Activated T-helper 1 cell treated with Interleukin-2 at 50 U/mL for 16 hours (primary cell): ENCODE measurements around the gene PHPT1.
"Not testable (repeated sequence)": the region's sequence is repeated elsewhere in the genome, so short reads cannot be mapped to it uniquely, and the experiment has no call there.

Experiments
- DNase-seq: peaks from one replicate; pipeline ENCODE4 v3.0.0-alpha.2; 2020; ENCODE audit warnings: low read depth

Gene PHPT1

DNA sequence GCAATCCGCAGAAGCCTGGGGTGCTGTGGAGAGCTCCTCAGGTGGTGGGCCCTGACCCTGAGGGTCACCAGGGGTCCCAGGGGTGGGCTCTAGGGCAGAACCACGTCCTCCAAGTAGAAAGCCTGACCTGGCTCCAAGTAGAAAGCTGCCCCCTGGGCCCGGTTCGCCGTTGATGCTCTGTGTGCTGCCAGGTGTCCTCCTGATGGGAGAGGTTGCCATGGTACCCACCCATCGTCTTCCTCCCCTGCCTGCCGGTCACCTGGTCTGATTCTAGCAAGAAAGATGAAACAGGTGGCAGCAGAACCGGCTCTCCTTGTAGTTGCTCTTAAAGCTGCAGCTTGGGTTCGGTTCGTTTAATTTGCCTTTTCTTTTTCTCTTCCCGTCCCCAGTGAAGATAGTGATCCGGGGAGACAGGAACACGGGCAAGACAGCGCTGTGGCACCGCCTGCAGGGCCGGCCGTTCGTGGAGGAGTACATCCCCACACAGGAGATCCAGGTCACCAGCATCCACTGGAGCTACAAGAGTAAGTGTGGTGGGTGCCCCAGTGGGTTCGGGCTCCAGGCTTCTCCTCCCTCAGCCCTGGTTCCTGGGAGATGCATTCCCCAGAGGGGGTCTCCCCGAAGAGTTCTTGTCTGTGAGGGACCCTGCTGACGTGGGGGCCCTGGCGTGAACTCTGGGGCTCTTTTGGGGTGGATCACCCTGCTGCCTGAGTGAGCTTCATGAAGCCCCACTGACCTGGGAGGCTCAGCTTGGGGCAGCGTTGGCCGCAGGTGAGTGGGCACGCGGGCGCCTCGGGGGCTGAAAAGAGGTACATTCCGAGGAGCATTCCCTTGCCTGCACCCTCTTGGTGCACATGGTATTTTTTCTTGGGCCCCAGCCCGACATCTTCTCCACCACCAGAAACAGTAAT is 25.8 kb upstream of the PHPT1 start:
- DNase-seq, result no peak

DNA sequence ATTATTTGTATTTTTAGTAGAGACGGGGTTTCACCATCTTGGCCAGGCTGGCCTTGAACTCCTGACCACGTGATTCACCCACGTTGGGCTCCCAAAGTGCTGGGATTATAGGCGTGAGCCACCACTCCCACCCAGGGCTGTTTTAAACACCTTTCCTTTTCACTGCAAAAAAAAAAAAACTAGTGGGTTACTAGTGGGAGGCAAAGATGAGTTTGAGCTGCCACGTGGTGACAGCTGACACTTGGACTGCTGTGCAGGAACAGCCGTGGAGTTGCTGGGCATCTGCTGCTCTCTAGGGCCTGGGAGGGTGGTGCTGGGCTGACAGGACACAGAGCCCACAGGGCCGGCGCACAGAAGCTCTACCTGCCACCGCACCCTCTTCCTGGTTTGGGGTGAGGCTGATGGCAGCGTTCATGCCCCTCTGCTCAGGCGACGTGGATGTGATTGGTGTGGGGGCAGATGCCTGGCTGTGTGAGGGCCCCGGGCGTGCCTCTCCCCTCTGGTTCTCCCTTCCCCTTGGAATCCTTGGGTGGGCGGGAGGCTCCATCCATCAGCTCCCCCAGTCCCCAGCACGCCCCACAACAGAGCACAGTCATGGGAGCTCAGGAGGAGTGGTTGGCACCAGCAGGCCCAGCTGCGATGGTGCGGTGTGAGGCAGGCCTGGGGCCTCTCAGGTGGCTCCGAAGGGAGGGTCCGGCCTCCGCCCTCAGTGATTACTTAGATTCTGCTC is 24.5 kb upstream of the PHPT1 start:
- no peak for DNase-seq

DNA sequence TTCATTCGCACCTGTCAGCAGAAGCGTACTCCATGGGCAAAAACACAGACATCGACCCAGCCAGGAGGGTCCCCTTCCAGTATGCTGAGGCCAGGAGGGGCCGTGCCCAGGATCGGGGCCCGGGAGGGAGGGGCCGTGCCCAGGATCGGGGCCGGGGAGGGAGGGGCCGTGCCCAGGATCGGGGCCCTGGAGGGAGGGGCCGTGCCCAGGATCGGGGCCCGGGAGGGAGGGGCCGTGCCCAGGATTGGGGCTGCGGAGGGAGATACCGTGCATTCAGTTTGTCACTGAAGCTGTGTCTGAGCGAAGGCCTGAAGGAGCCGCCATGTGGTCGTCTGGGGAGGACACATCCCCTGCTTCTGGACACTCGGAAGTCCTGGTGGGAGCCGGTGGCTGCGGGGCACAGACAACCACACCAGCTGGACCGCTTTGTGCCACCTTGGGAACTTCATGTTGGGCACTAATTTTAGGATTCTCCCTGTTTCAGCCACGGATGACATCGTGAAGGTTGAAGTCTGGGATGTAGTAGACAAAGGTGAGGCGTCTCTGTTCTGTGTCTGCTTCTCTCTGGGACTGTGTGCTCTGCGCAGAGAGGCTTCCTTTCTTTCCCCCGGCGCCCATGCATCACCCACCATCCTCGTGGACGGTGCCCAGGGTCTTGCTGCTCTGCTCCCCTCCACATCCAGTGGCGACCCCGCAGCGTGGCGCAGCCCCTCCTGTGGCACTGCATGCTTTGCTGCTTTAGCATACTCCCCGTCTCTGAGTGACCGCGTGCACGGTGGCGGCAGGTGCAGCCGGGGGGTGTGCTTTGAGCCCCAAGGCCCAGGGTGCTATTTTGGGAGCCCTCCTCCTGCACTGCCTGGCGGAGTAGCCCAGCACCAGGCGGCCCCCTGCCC is 23.7 kb upstream of the PHPT1 start:
- DNase-seq, result no peak

DNA sequence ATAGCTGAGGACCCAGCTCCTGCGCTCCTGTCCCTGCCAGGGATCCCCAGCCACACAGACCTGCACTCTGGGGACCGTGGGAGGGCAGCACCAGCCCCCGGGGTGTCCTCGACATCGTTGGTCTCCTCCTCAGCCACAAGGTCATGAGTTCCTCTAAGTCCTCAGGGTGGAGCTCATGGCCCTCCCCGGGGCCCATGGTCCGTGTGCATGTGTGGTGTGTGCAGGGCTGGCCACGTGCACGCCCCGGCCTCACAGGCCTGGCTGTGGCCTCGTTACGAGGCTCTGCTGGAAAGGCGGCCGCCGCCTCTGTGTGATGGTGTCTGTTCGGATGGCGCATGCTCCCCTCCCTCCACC is 23.0 kb upstream of the PHPT1 start:
- DNase-seq, result no peak

DNA sequence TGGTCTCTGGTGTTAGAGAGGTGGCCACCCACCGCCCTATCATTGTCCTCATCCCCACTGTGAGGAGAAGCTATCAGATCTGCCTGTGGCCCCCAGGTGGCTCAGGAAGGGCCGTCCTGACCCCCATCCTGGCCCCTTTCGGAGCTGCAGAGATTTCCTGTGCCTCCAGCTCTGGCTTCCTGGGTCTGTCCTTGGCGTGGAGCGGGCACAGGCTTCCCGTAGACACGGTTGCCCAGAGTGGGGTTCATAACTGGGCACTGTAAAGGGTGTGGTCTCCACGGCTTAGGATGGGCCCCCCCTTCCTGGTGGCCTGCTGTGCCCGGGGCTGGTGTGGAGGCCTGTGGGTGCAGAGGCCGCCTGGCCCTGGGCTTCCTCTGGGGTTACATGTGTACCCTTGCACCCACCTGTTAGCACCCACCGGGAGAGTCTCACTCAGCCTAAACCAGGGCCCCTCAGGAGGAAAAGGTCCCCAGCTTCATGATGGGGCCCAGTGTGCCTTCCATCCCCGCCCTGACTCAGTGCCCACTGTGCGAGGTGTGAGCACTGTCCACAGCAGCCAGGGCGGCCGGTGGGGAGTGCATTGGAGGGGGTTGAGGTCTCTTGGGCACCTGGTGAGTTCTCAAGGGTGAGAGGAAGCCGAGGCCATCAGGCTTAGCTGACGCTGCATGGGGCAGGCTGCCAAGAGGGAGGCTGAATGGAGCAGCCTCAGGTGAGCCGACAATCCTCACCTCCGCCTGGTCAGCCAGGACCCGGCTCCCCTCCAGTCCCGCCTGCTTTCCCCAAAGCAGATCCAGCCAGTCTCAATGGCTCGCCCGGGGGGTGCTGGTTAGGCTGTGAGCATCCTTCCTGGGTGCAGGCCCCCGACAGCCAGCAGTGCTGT is 22.3 kb upstream of the PHPT1 start:
- DNase-seq, result no peak

DNA sequence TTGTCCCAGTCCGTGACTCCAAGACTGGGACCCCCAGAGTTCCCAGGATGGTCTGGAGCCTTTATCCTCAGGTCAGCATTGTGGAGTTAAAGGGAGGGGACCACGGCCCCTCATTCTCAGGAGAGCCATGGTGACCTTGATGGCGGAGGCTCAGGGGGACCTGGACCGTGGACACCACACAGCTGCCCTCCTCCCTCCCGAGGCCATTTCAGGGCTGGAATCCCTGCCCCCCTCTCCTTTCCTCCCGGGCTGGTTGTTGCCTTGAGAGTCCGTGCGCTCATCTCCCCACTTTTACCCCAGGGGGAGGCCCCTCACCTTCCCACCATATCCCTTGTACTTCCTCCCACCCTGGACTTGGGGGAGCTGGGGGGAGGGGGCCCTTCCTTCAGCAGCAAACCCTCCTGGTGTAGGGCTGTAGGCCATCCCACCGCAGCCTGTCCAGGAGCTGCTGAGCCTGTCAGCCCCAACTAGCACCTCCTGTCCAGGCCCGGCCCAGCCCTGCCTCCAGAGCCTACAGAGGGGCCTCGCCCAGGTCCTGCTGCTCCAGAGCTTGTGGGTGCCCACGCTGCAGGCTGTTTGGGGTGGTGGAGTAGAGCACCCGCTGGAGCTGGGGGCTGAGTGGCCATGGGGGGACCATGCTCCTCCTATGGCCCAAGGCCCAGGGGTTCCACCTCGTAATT is 21.3 kb upstream of the PHPT1 start:
- DNase-seq, result no peak

DNA sequence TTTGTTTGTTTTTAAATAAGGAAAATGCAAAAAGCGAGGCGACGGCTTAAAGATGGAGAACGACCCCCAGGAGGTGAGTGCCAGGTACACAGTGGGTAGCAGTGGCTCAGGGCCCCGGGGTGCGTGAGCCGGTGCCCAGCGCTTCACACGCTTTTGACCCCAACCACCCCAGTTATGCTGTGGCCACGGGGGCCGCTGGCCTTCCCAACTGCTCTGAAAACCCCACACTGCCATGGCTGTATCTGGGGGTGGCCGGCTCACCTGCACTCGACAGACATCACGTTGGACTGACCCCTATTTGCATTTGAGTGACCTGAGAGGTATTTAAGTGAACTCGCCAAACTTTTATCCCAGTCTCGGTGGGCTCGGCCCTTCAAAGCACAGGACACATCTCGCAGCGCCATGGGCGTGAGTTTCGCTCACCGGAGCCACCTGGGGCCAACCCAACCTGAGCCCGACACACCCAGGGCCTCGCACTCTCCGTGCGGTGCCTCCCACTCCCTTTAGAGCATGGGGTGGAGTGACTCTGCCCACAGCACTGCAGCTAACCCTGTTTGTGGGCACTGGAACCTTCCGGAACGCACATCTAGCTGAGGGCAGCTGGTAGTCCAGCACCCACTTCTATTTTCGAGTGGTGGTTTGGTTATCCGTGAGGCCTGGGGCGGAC is 20.6 kb upstream of the PHPT1 start:
- no peak for DNase-seq

DNA sequence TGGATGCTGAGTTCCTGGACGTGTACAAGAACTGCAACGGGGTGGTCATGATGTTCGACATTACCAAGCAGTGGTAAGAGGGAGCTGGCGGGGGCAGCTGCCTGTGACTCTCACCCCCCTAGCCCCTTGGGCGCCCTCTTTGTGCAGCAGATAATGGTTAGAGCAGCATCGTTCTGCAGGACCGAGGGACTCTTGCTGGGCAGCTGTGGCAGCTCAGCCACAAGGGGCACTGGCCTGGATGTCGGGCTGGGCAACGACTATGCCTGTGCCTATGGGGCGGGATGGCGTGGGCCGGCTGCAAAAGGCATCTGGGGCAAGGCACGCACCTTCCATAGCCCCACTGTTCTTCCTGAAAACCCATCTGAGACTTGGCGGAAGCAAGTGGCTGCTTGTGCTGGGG is 19.8 kb upstream of the PHPT1 start:
- DNase-seq, result no peak

DNA sequence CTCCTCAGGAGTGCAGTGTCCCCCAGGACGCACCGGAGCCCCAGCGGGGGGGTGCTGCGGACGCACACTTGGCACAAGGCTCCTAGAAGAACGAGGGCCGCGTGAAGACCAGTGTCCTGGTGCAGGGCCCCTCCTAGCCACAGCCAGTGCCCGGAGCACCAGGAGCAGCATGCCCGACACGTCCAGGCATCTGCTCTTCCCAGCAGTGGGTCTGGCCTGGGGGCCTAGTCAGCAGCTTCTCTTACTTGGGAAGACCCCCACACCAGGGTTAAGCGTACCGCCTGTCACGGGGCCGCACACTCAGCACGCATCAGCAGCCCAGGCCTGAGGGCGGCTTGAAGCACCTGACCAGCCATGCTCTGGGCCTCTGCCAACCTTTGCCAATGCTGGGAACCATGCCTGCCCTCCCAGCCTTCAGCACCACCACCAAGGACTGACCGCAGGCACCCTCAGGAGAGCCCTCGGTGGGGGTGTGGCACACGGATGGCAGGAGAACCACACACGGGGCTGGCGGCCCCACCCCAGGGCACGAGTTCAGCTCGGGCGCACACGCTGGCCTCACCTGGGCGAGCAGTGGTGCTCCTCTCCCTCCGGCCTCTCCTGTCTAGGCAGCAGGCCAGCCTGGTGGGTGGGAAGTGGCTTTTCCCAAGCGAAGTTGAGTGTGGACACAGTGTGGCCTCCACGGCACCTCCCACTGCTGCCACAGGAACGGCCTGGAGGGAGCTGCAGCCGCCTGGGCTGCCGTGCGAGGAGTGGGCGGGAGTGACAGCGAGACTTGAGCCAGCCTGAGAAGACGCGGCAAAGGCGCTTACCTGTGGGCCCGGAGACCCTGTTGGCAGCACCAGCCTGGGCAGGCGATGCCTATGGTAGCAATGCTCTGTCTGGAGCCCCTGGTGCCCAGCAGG is 19.0 kb upstream of the PHPT1 start:
- no peak for DNase-seq

DNA sequence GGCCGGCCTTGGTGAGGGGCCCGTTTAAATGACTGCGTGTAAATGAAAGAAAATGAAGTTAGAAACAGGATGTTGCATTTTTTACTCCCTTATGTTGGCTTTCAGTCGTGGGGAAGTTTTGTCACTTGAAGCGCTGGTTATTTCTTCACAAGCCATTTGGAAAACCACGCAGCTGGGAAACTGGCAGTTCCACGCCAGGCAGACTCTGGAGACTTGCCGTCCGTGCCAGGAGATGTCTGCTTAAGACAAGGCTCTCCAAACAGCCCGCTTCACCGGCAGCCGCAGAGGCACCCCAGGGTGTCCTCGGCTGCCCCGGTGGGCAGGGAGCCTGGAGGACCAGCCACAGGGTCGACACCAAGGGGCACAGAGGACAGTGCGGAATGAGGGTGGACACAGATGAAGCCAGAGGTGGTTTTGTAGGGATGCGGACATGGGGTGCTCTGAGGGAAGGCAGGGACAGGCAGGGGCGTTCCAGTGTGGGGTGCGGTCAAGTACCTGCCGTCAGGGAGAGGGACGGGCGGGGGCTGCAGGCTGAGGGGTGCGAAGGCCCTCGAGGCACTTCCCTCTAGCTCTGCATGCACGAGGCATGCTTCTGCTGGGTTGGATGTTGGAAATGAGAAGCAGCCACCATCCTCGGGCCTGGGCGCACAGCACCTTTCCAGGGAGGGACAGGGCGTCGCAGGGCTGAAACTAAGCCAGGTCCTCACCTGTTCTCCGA is 18.0 kb upstream of the PHPT1 start:
- DNase-seq, result no peak

DNA sequence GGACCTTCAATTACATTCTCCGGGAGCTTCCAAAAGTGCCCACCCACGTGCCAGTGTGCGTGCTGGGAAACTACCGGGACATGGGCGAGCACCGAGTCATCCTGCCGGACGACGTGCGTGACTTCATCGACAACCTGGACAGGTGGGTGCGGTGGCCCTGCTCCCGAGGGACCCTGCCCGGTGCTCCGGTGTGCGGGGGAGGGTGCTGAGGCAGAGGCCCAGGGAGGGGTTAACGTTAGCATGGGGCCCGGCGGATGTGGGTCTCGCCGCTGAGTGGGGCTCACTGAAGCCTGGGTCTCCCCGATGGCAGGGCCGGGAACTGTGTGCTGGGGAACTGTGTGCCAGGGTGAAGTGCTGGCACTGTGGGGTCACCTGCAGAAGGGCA is 17.5 kb upstream of the PHPT1 start:
- no peak for DNase-seq

DNA sequence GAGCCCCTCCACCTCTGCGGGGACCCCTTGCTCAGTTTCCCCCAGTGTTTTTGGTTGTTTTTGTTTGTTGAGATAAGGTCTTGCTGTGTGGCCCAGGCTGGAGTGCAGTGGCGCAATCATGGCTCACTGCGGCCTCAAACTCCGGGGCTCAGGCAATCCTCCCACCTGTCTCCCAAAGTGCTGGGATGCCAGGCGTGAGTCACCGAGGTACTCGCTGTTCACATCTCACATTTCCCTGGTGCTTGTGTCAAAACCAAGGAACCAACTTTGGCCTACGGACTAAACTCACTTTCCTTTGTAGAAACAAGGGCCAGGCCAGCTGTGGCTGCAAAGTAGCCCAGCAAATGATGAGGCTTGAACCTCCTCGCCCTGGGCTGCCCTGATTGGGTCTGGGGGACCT is 16.6 kb upstream of the PHPT1 start:
- DNase-seq, result no peak

DNA sequence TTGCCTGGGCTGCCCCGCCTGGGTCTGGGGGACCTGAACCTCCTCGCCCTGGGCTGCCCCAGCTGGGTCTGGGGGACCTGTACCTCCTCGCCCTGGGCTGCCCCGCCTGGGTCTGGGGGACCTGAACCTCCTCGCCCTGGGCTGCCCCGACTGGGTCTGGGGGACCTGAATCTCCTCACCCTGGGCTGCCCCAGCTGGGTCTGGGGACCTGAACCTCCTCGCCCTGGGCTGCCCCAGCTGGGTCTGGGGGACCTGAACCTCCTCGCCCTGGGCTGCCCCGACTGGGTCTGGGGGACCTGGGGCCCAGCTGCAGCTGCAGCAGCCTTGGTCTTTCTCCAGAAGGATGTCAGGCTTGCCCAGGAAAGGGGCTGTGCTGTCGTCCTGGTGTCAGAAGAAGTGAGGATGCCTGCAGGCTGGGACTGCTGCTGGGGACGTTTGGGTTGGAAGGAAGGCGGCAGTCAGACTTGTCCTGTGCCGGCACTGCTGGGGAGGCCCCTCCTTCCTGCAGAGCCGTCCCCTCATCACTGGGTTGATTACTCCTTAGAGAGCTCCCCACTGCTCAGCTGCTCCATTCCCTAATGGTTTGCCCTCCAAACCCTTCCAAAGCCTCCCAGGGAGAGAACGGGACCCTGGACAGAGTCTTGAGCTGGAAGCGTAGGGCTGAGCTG is 15.7 kb upstream of the PHPT1 start:
- not testable (repeated sequence) for DNase-seq

DNA sequence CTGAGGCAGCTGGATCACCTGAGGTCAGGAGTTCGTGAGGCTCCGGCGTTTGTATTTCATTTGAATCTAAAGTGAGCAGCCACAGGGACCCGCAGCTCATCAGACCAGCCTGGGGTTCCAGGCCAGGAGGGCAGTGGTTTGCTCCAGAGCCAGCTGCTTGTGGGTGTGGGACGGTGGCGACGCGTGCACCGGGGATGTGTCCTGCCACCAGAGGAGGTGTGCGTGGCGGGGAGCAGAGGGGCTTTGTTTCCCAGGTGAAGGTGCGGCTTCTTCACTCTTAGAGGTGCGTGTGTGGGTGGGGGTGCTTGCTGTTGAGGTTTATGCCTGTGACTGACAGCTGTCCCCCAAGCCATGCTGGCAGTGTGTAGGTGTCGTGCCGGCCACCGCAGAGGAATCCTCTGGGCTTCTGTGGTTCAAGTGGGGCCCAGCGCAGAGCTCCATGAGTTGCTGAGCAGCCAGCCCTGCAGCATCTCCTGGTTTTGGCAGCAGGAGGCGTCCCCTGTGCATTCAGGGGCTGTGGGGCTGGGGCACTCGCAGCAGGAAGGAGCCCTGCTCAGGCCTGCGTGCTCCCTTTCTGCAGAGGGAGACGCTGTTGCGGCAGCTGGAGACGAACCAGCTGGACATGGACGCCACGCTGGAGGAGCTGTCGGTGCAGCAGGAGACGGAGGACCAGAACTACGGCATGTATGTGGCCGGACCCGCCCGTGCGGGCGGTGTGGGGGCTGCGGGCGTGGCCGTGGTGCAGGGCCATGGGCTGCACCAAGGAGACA is 13.9 kb upstream of the PHPT1 start:
- DNase-seq, result no peak

DNA sequence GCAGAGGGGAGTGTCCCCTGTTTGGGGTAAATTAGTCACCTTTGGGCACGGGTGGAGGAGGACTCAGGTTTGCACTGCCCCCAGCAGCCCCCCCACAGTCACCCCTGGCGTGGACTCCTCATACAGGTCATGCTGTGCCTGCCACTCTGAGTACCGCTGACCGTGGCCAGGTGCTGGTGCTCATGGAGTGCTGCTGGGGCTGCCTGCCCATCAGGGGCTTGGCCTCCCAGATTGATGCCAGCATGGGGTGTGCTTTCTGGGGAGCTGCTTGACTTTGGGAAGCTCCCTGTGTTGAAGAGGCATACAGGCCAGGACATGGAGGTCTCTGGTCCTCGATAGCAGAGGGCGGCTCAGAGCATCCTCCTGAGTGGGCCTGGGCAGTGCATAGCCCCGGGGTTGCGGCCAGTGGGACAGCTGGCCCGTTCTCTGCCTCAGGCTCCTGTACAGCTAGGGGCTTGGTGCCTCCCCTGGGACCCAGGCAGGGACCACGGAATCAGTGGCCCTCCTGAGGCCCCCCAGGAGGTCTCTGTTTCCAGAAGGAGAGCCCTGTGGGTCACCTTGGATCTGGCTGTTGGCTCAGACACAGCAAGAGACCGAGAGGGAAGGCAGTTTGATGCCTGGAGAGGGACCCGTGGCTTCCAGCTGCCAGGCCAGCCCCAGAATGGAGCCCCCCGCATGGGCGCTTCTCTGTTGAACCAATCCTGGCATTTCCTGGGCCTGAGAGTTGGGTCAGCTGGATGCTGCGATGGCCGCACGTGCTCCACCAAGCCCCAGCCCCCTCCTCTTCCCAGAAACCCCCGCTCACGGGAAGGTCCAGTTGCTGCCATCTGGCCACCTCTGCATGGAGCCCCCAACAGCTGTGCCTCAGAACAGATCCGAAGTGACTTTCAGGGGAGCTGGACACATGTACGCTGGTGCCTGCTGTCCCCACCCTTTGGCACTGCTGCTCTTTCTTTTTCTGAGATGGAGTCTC is 13.0 kb upstream of the PHPT1 start:
- no peak for DNase-seq
